Ovary (tissue), 3 donors: ENCODE measurements around the gene CALD1.

ENCODE experiments used
- CTCF ChIP-seq, 3 donors: fragments of 450-650 bp in 2 of 3; fragments of 200-600 bp in 1 of 3; IDR thresholded peaks; one replicate each; pipeline versions ENCODE4 v1.5.1 to v1.8.0; 2016 to 2022; ENCODE audit warnings: antibody characterized with exemption in 3 of 3, mild to moderate bottlenecking in 1 of 3
- EP300 ChIP-seq: sonication (generic); formaldehyde crosslinking; IDR thresholded peaks from one replicate; pipeline ENCODE4 v1.6.1; 2017; ENCODE audit warnings: antibody characterized with exemption
- POLR2A ChIP-seq: fragments of 450-650 bp; IDR thresholded peaks from one replicate; pipeline ENCODE4 v1.6.1; 2017; ENCODE audit warnings: antibody characterized with exemption, mild to moderate bottlenecking, moderate library complexity
- donor health status: DM: no; HTN: no; CAD: no.

GRCh38 chr7:134763960-134764359 is 15.5 kb upstream of the CALD1 start:
- no peak for TF ChIP-seq CTCF (IDR thresholded peaks at IDR 0.05)
- no peak for TF ChIP-seq EP300
- TF ChIP-seq POLR2A: no peak
